GM11168 (cell line): ENCODE measurements around the gene EPM2AIP1.
"Not testable (repeated sequence)": the region's sequence is repeated elsewhere in the genome, so short reads cannot be mapped to it uniquely, and the experiment has no call there.

ENCODE experiments used
- in situ Hi-C: fragments of 300-500 bp; cut with MboI; formaldehyde crosslinking; loops from one replicate; pipeline ENCODE4 v1.12.0; 2022; ENCODE audit warnings: low sequenced_read_pairs; ENCODE audit not compliant: unreplicated experiment

EPM2AIP1 gene

DNA sequence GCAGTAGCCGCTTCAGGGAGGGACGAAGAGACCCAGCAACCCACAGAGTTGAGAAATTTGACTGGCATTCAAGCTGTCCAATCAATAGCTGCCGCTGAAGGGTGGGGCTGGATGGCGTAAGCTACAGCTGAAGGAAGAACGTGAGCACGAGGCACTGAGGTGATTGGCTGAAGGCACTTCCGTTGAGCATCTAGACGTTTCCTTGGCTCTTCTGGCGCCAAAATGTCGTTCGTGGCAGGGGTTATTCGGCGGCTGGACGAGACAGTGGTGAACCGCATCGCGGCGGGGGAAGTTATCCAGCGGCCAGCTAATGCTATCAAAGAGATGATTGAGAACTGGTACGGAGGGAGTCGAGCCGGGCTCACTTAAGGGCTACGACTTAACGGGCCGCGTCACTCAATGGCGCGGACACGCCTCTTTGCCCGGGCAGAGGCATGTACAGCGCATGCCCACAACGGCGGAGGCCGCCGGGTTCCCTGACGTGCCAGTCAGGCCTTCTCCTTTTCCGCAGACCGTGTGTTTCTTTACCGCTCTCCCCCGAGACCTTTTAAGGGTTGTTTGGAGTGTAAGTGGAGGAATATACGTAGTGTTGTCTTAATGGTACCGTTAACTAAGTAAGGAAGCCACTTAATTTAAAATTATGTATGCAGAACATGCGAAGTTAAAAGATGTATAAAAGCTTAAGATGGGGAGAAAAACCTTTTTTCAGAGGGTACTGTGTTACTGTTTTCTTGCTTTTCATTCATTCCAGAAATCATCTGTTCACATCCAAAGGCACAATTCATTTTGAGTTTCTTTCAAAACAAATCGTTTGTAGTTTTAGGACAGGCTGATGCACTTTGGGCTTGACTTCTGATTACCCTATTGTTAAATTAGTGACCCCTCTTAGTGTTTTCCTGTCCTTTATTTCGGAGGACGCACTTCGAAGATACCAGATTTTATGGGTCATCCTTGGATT lies 674 bp upstream of the EPM2AIP1 start, which contains the start of gene MLH1:
TSS of gene MLH1 (plus strand) at position 193 of the 958 bp plus-strand sequence. CDS start at position 223, 30 bp downstream.
- in situ Hi-C loops, result no loop called here

DNA sequence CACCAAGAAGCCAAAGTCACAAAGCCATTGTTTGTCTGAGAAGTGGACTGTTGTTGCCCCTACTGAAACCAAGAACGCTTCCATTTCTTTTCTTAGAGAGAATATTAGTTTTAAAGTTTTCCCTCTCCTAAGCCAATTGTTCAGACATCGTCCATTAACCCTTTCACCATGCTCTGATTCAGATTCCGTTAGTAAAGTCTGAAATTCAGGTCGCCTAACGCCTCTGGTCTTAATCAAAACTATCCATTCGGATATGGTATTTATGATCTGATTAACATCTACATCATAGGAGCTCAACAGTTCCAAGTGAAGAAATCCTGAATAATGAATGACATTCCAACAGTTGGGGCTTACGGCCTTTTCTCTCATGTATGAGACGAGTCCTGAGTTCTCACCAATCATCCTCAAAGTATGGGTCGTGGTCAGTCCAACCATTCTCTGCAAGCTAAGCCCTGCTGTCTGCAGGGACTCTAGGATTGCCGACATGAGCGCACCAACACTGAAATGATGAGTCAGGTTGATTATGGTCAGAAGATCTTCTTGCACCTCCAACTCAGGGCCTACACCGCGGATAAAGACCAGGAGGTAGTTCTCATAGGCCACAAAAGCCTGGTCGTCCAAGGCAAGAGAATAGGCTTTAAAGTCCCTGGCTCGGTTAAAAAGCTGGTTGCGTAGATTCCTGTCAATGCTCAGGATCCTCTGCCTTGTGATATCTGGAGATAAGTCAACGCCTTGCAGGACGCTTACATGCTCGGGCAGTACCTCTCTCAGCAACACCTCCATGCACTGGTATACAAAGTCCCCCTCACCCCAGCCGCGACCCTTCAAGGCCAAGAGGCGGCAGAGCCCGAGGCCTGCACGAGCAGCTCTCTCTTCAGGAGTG lies 767 bp downstream of the EPM2AIP1 start:
- in situ Hi-C loops, result no loop called here

- in situ Hi-C loops, result no loop called here
Measured at GRCh38 chr3:36991147-36991546, 1.8 kb downstream of the EPM2AIP1 start.

DNA sequence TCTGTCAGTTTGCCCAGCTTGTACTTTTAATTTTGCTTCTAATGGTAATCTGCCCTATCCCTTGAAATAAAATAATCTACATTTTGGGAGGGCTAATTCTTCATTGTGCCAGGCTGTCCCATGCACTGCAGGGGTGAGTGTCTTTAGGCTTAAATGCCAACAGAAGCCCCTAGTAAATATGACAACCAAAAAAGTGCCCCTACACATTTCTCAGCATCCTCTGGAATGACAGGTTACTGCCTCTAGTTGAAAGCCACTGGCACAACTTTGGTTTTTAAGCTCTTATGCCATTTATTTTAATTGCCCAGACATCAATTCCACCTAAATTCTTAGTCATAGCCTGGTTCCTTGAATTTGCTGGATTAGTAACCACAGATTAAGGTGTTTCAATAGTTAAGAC lies 3.4 kb downstream of the EPM2AIP1 start:
- in situ Hi-C loops, result no loop called here

- in situ Hi-C loops, result no loop called here
Measured at GRCh38 chr3:36989005-36989404, 3.9 kb downstream of the EPM2AIP1 start.

GRCh38 chr3:36988356-36988755 lies 4.6 kb downstream of the EPM2AIP1 start:
- in situ Hi-C loops, result no loop called here

DNA sequence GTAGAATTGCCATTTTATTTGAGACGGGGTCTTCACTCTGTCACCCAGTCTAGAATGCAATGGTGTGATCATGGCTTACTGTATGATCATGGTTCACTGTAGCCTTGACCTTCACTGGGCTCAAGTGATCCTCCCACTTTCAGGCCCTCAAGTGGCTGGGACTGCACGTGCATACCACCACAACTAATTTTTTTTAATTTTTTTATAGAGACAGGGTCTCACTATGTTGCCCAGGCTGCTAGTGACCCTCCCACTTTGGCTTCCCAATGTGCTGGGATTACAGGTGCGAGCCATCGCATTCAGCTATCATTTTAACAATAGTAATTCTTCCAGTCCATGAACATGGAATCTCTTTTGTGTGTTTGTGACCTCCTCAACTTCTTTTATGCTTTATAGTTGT lies 11.9 kb downstream of the EPM2AIP1 start:
- in situ Hi-C loops, result no loop called here

GRCh38 chr3:36973139-36973538 lies 19.8 kb downstream of the EPM2AIP1 start:
- in situ Hi-C loops, result no loop called here

- in situ Hi-C loops, result no loop called here
Measured at GRCh38 chr3:36972163-36972562, 20.8 kb downstream of the EPM2AIP1 start.

GRCh38 chr3:36969540-36970432 lies 23.1 kb downstream of the EPM2AIP1 start:
- in situ Hi-C loops, result no loop called here

GRCh38 chr3:36969085-36969484 lies 23.8 kb downstream of the EPM2AIP1 start:
- in situ Hi-C loops, result no loop called here

- in situ Hi-C loops, result no loop called here
Measured at GRCh38 chr3:36965440-36965839, 27.5 kb downstream of the EPM2AIP1 start.

DNA sequence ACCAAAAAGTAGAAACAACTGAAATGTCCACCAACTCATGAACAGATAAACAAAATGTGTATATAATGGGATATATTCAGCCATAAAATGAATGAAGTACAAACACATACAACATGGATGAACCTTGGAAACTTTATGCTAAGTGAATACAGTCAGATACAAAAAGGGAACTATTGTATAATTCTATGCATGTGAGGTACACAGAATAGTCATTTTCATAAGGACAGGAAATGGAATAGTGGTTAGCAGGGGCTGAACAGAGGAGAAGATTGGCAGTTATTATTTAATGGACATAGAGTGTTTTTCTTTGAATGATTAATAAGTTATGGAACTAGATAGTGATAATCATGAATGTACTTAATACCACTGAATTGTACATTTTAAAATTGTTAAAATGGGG lies 28.1 kb downstream of the EPM2AIP1 start:
- in situ Hi-C loops, result no loop called here

DNA sequence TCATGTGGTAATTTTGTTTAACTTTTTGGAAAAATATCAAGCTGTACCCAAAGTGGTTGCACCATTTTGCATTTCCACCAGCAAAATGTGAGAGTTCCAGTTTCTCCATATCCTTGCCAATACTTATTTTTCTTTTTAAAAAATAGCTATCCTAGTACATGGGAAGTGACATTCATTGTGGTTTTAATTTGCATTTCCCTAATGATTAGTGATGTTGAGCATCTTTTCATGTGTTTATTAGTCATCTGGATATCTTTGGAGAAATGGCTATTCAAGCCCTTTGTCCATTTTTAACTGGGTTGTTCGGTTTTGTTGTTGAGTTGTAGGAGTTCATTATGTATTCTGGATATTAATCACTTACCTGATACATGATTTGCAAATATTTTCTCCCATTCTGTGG lies 28.6 kb downstream of the EPM2AIP1 start:
- in situ Hi-C loops, result no loop called here

DNA sequence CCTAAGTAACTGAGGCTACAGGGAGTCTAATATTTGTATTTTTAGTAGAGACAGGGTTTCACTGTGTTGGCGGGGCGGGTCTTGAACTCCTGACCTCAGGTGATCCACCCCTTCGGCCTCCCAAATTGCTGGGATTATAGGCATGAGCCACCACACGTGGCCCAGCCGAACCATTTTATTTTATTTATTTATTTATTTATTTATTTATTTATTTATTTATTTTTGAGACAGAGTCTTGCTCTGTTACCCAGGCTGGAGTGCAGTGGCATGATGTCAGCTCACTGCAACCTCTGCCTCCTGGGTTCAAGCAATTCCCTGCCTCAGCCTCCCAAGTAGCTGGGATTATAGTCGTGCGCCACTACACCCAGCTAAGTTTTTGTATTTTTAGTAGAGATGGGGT lies 29.9 kb downstream of the EPM2AIP1 start:
- in situ Hi-C loops, result not testable (repeated sequence)

- in situ Hi-C loops, result no loop called here
Measured at GRCh38 chr3:36960502-36960901, 32.4 kb downstream of the EPM2AIP1 start.

DNA sequence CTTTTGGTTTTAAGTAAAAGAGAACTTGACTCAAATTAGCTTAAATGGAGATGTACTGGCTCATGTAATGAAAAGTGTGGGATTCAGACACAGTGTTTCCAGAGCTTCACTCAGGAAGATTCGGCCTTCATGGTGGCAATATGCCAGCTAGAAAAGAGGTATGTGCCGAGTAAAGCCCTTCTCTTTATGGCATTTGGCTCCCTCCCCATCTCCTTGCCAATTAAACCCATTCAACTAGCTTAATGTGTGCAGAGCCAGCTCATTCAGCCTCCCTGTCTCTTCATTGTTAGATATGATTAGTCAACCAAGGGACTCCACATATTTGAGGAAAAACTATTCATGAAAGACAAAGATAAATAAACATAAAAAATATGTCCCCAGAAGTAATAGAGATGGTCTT lies 33.1 kb downstream of the EPM2AIP1 start:
- in situ Hi-C loops, result loop anchor here (5.0 kb wide), 1 partner anchor 233 kb away; no protein-coding TSS in a partner anchor

DNA sequence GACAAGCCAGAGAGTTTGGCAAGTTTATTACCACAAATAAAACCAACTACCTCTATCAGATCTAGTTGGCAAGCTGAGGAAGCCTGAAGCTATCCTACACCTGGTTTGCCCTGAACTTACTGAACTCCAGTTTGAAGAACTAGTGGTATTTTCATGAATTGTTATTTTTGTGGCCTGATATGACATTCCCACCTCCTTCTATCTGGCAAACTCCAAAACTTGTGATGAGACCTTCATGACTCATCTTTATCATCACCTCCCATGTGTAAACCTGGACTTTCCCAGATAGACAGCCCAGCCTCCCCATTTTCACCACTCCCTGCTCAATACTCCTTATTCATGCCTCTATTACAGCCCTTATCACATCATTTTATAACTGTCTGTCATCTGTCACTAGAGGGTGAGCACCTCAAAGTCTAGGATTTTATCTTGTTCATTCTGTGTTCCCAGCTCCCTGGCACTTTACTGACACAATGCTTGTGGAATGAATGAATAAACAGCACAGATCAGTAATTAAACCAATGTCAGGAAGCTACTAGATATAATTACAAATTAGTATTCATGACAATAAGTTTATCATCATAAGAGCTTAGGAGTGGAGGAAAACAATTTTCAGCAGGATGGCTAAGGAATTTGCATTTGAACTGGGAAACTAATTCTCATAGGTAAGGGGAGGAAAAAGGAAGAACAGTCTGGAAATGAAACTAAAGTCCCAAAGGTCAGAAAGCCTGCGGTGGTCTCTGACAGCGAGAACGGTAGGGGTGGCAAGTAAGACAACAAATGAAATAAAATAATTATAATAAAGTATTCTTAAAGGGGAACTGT lies 34.9 kb downstream of the EPM2AIP1 start:
- in situ Hi-C loops, result loop anchor here (5.0 kb wide), 1 partner anchor 231 kb away; no protein-coding TSS in a partner anchor

DNA sequence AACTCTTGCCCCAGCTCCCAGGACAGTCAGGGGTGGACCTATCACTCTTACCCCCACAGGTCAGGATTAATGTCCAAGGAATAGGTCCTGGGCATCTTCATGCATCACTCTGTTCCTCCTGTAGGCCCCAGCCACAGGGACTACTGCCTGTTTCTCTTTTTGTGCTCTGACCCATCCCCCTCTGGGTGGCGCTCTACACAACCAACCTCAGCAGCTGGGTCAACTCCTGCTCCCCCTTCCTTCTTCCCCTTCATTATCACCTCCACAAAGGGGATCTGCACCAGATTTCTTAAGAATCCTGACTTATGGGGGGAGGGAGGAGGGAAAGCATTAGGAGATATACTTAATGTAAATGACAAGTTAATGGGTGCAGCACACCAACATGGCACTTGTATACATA lies 35.9 kb downstream of the EPM2AIP1 start:
- in situ Hi-C loops, result loop anchor here (5.0 kb wide), 1 partner anchor 230 kb away; no protein-coding TSS in a partner anchor
